ENCODE measurements around the gene GMDS. TPM values are rescaled to one million over a fixed set of nuclear protein-coding genes. Genes with fewer than 3 reads are reported as not detected.

Gene GMDS
- total and polyA plus RNA-seq, 9 donors = 6.6 to 20.6 (median 11.0) TPM

GRCh38 chr6:1614448-1615150, 630.8 kb downstream of the GMDS start:
- Histone ChIP-seq H3K36me3 (no peaks in the 10 kb centered on the region), H3K4me3 (no peak overlapping the region), H3K4me1 (ENCODE audit: insufficient read depth) (peaks cover 7% of the 10 kb centered on the region), H3K27me3 (no peaks in the 10 kb centered on the region), H3K27ac (no peak overlapping the region), H3K9me3 (no peaks in the 10 kb centered on the region)
- intact Hi-C loops (cut with DNase I) = loop anchor here in 1 of 4 donors (10.0 kb wide), 1 partner anchor 220 kb away; no protein-coding TSS in a partner anchor
- DNase-seq = no peak
- 32 to 61% (median 53%) methylated on average over 54 to 85 of the region's 85 CpGs for WGBS, 3 donors
- TF ChIP-seq POLR2A (IDR thresholded peaks at IDR 0.05) (no peak), CTCF (IDR thresholded peaks at IDR 0.05) (no peak)

GRCh38 chr6:1613688-1614447, 631.5 kb downstream of the GMDS start:
- Histone ChIP-seq H3K27me3 (no peaks in the 10 kb centered on the region), H3K27ac (no peak overlapping the region), H3K9me3 (no peaks in the 10 kb centered on the region), H3K36me3 (no peaks in the 10 kb centered on the region), H3K4me3 (no peak overlapping the region), H3K4me1 (ENCODE audit: insufficient read depth) (peaks cover 7% of the 10 kb centered on the region)
- WGBS, 3 donors = 31 to 47% (median 38%) methylated on average over 32 to 60 of the region's 60 CpGs
- peak in 2 of 5 donors; percentile 37 to 43 for DNase-seq
- no peak for TF ChIP-seq POLR2A (IDR thresholded peaks at IDR 0.05)
- no peak for TF ChIP-seq EP300 (IDR thresholded peaks at IDR 0.05)
- no peak for TF ChIP-seq CTCF (IDR thresholded peaks at IDR 0.05)
- intact Hi-C loops (cut with DNase I) = loop anchor here in 1 of 4 donors (10.0 kb wide), 1 partner anchor 221 kb away; no protein-coding TSS in a partner anchor

GRCh38 chr6:1613346-1613687, 632.1 kb downstream of the GMDS start:
- H3K4me1 ChIP-seq (ENCODE audit: insufficient read depth) = peaks cover 7% of the 10 kb centered on the region
- H3K27ac ChIP-seq = no peak overlapping the region
- intact Hi-C loops (cut with DNase I) = loop anchor here in 1 of 4 donors (10.0 kb wide), 1 partner anchor 221 kb away; no protein-coding TSS in a partner anchor
- 61 to 63% (median 61%) methylated on average over 3 of the region's 3 CpGs for WGBS, 3 donors
- H3K4me3 ChIP-seq = no peak overlapping the region
- no peak for DNase-seq
- H3K27me3 ChIP-seq = no peaks in the 10 kb centered on the region
- H3K36me3 ChIP-seq = no peaks in the 10 kb centered on the region
- no peaks in the 10 kb centered on the region for H3K9me3 ChIP-seq
- TF ChIP-seq POLR2A (IDR thresholded peaks at IDR 0.05) (no peak), CTCF (IDR thresholded peaks at IDR 0.05) (no peak), EP300 (IDR thresholded peaks at IDR 0.05) (no peak)

GRCh38 chr6:1612974-1613306, 632.5 kb downstream of the GMDS start:
- 73 to 79% (median 77%) methylated on average over 7 of the region's 7 CpGs for WGBS, 3 donors
- Histone ChIP-seq H3K27ac (no peak overlapping the region), H3K4me3 (peak overlapping the region; percentile 3), H3K36me3 (no peaks in the 10 kb centered on the region), H3K27me3 (no peaks in the 10 kb centered on the region), H3K4me1 (ENCODE audit: insufficient read depth) (peaks cover 7% of the 10 kb centered on the region), H3K9me3 (no peaks in the 10 kb centered on the region)
- intact Hi-C loops (cut with DNase I) = loop anchor here in 1 of 4 donors (10.0 kb wide), 1 partner anchor 222 kb away; no protein-coding TSS in a partner anchor
- TF ChIP-seq EP300 (IDR thresholded peaks at IDR 0.05) = no peak
- no peak for TF ChIP-seq POLR2A (IDR thresholded peaks at IDR 0.05)
- no peak for TF ChIP-seq CTCF (IDR thresholded peaks at IDR 0.05)
- DNase-seq = no peak

Data from ovary (tissue), 9 donors.